ENCODE results near the gene IFIT5. TPM values are rescaled to one million over a fixed set of nuclear protein-coding genes. Genes with fewer than 3 reads are reported as not detected.
A peak's percentile ranks its signal among the peaks of the same experiment; 100 is the strongest.

The IFIT5 gene
- total RNA-seq, 1 donor from 2014 or later: 42.9 TPM

GRCh38 chr10:89377705-89378637 is 36.4 kb upstream of the IFIT5 start, which contains the start of gene IFIT1B:
IFIT1B (plus strand) TSS chr10:89378056; CDS start chr10:89378136, 80 bp downstream.
- Histone ChIP-seq H3K4me3 (ENCODE audit: insufficient read depth, low read depth, low read length) (no peak within 1 kb of the TSS), H3K9ac (ENCODE audit: low read length) (no peak within 1 kb of the TSS), H3K27me3 (ENCODE audit: insufficient read depth, low read length) (no peaks in the 10 kb centered on the region), H4K20me1 (ENCODE audit: insufficient read depth, low read length) (no peaks in the 10 kb centered on the region), H3K9me3 (ENCODE audit: insufficient read depth, low read depth, low read length) (no peaks in the 10 kb centered on the region), H3K36me3 (ENCODE audit: insufficient read depth, low read length) (no peaks in the 10 kb centered on the region), H3K4me2 (ENCODE audit: low read length) (no peak within 1 kb of the TSS), H3K4me1 (ENCODE audit: insufficient read depth, low read length) (peaks cover 15% of the 10 kb centered on the region), H2AFZ (ENCODE audit: low read depth, low read length) (no peak within 1 kb of the TSS), H3K27ac (ENCODE audit: low read depth, low read length) (no peak within 1 kb of the TSS), H3K79me2 (ENCODE audit: insufficient read depth, low read length) (no peaks in the 10 kb centered on the region)
- H3K4me1 Mint-ChIP-seq (ENCODE audit: low read depth, unreplicated experiment): peaks cover 13% of the 10 kb centered on the region
- no peak within 1 kb of the TSS for H3K4me3 Mint-ChIP-seq (ENCODE audit: unreplicated experiment)
- no peaks in the 10 kb centered on the region for H3K27me3 Mint-ChIP-seq (ENCODE audit: low read depth, unreplicated experiment)
- FAIRE-seq: no peak
- H3K36me3 Mint-ChIP-seq (ENCODE audit: low read depth, unreplicated experiment): no peaks in the 10 kb centered on the region
- H3K9me3 Mint-ChIP-seq (ENCODE audit: unreplicated experiment): no peaks in the 10 kb centered on the region
- no peak for DNase-seq (ENCODE audit: low read depth)
- TF ChIP-seq CTCF (IDR thresholded peaks at IDR 0.05; ENCODE audit: insufficient read depth, low read depth, low read length) (no peak), EZH2 (IDR thresholded peaks at IDR 0.05; ENCODE audit: insufficient read depth, low read length) (no peak)
- H3K27ac Mint-ChIP-seq (ENCODE audit: unreplicated experiment): no peak within 1 kb of the TSS

GRCh38 chr10:89379103-89379502 is 35.3 kb upstream of the IFIT5 start:
- H3K79me2 ChIP-seq (ENCODE audit: insufficient read depth, low read length): no peaks in the 10 kb centered on the region
- H3K36me3 ChIP-seq (ENCODE audit: insufficient read depth, low read length): no peaks in the 10 kb centered on the region
- H3K4me1 Mint-ChIP-seq (ENCODE audit: low read depth, unreplicated experiment): peaks cover 8% of the 10 kb centered on the region
- H2AFZ ChIP-seq (ENCODE audit: low read depth, low read length): no peak overlapping the region
- H3K9me3 ChIP-seq (ENCODE audit: insufficient read depth, low read depth, low read length): no peaks in the 10 kb centered on the region
- no peak overlapping the region for H3K9ac ChIP-seq (ENCODE audit: low read length)
- H3K4me3 ChIP-seq (ENCODE audit: insufficient read depth, low read depth, low read length): no peak overlapping the region
- H3K27ac Mint-ChIP-seq (ENCODE audit: unreplicated experiment): no peak overlapping the region
- no peak overlapping the region for H3K4me3 Mint-ChIP-seq (ENCODE audit: unreplicated experiment)
- no peak for TF ChIP-seq EZH2 (IDR thresholded peaks at IDR 0.05; ENCODE audit: insufficient read depth, low read length)
- no peak for TF ChIP-seq CTCF (IDR thresholded peaks at IDR 0.05; ENCODE audit: insufficient read depth, low read depth, low read length)
- H3K36me3 Mint-ChIP-seq (ENCODE audit: low read depth, unreplicated experiment): no peaks in the 10 kb centered on the region
- no peak overlapping the region for H3K27ac ChIP-seq (ENCODE audit: low read depth, low read length)
- FAIRE-seq (no peak), DNase-seq (ENCODE audit: low read depth) (no peak)
- H4K20me1 ChIP-seq (ENCODE audit: insufficient read depth, low read length): no peaks in the 10 kb centered on the region
- no peaks in the 10 kb centered on the region for H3K9me3 Mint-ChIP-seq (ENCODE audit: unreplicated experiment)
- no peaks in the 10 kb centered on the region for H3K27me3 ChIP-seq (ENCODE audit: insufficient read depth, low read length)
- no peaks in the 10 kb centered on the region for H3K27me3 Mint-ChIP-seq (ENCODE audit: low read depth, unreplicated experiment)
- peaks cover 7% of the 10 kb centered on the region for H3K4me1 ChIP-seq (ENCODE audit: insufficient read depth, low read length)
- no peak overlapping the region for H3K4me2 ChIP-seq (ENCODE audit: low read length)

- Histone ChIP-seq H3K4me2 (ENCODE audit: low read length) (no peak overlapping the region), H3K9me3 (ENCODE audit: insufficient read depth, low read depth, low read length) (no peaks in the 10 kb centered on the region), H3K4me3 (ENCODE audit: insufficient read depth, low read depth, low read length) (no peak overlapping the region), H3K27me3 (ENCODE audit: insufficient read depth, low read length) (no peaks in the 10 kb centered on the region), H3K36me3 (ENCODE audit: insufficient read depth, low read length) (no peaks in the 10 kb centered on the region), H2AFZ (ENCODE audit: low read depth, low read length) (no peak overlapping the region), H3K27ac (ENCODE audit: low read depth, low read length) (no peak overlapping the region), H3K79me2 (ENCODE audit: insufficient read depth, low read length) (no peaks in the 10 kb centered on the region), H3K9ac (ENCODE audit: low read length) (no peak overlapping the region), H4K20me1 (ENCODE audit: insufficient read depth, low read length) (no peaks in the 10 kb centered on the region), H3K4me1 (ENCODE audit: insufficient read depth, low read length) (no peaks in the 10 kb centered on the region)
- H3K27ac Mint-ChIP-seq (ENCODE audit: unreplicated experiment): no peak overlapping the region
- no peaks in the 10 kb centered on the region for H3K9me3 Mint-ChIP-seq (ENCODE audit: unreplicated experiment)
- H3K36me3 Mint-ChIP-seq (ENCODE audit: low read depth, unreplicated experiment): no peaks in the 10 kb centered on the region
- FAIRE-seq (no peak), DNase-seq (ENCODE audit: low read depth) (peak; percentile 10)
- no peak overlapping the region for H3K4me3 Mint-ChIP-seq (ENCODE audit: unreplicated experiment)
- TF ChIP-seq EZH2 (IDR thresholded peaks at IDR 0.05; ENCODE audit: insufficient read depth, low read length): no peak
- TF ChIP-seq CTCF (IDR thresholded peaks at IDR 0.05; ENCODE audit: insufficient read depth, low read depth, low read length): no peak
- H3K4me1 Mint-ChIP-seq (ENCODE audit: low read depth, unreplicated experiment): peaks cover 8% of the 10 kb centered on the region
- no peaks in the 10 kb centered on the region for H3K27me3 Mint-ChIP-seq (ENCODE audit: low read depth, unreplicated experiment)
Measured at GRCh38 chr10:89382757-89383156, 31.6 kb upstream of the IFIT5 start.

Measured in astrocyte (in vitro differentiated cells and primary cell).